ENCODE data around the gene ATF7IP2.

ATF7IP2 gene

GRCh38 chr16:10518479-10519041, 132.7 kb downstream of the ATF7IP2 start:
- DNase-seq = no peak

GRCh38 chr16:10519297-10519696, 133.4 kb downstream of the ATF7IP2 start:
- DNase-seq = no peak

DNA sequence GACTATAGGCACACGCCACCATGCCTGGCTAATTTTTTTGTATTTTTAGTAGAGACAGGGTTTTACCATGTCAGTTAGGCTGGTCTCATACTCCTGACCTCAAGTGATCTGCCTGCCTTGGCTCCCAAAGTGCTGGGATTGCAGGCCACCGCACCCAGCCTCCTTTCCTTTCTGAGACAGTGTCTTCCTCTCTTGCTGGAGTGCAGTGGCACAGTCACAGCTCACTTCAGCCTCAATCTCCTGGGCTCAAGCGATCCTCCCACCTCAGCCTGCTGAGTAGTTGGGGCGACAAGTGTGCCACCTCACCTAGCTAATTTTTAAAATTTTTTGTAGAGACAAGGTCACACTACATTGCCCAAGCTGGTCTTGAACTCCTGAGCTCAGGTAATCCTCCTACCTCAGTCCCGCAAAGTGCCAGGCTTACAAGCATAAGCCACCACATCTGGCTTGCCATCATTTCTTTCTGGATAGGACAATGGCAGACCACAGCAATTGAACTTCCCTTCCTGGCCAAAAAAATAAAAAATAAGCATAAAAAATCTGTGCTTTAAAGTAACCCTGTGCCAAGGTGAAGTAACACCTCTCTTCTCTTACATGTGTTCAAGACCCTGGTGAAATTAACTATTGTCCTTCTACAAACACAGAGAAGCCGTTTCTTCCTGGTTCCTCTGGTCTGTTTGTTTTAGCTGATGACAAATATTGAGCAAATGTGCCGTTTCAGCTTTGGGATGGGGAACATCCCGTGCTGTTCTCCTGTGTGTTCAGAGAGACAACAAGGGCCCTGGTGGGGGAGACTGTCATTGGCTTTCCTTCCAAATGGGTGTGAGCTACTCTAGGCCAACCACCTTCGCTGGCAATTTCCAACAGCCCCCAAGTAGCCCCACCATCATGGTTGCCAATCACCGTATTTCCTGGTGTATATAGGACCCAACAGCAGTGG, 134.3 kb downstream of the ATF7IP2 start:
- no peak for DNase-seq

DNA sequence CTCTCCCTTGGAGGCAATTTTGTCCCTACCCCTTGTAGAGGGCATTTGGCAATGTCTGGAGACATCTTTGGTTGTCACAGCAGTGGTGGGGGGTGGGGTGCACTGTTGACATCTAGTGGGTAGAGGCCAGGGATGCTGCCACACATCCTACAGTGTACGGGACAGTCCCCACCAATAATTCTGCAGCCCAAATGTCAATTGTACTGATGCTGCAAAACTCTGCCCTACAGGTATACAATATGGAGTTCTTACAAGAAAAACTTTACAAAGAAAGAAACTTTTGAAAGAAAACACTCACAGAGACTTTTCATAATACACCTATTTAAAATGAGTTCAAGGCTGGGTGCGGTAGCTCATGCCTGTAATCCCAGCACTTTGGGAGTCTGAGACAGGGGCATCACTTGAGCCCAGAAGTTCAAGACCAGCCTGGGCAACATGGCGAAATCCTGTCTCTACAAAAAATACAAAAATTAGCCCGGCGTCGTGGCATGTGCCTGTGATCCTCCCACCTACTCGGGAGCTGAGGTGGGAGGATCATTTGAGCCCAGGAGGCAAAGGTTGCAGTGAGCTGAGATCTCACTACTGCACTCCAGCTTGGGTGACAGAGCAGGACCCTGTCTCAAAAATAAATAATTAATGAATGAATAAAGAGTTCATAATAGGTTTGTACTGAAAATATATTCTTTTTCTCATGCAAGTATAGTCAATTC, 135.2 kb downstream of the ATF7IP2 start:
- DNase-seq = no peak

DNA sequence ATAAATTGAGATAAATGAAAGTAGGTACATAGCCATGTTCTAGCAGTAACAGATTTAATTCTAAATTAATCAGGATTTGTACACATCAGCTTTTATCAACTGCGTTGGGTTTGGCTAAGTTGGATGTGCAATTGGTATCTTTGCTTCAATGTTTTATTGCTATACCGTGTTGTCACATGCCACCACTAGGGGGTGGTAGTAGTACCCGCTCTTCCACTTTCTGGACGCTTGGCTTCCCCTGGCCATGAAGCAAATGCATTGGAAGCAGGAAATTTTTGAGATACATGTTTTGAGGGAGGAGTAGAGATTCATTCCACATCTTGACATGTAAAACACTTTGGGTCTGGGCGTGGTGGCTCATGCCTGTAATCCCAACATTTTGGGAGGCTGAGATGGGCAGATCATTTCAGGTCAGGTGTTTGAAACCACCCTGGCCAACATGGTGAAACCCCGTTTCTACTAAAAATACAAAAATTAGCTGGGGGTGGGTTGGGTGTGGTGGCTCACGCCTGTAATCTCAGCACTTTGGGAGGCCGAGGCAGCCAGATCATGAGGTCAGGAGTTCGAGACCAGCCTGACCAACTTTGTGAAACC, 135.9 kb downstream of the ATF7IP2 start:
- DNase-seq = peak; percentile 48 to 53

DNA sequence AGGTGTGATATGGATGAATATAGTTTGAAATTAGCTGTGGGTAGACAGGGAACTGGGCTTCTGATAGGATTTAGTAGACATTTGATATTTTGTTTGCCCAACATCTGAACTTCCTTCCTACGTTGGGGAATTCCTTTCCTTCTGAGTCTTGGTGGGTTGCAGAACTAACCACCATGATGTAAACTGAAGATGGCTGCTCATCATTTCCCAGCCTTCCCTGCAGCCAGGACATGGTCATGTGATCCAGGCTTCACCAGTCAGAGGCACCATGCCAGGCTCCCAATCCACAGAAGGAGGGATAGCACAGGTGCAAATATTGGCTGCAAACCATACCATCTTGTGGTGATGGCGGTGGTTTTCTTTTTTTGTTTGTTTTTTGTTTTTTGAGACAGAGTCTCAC, 137.1 kb downstream of the ATF7IP2 start:
- no peak for DNase-seq

DNA sequence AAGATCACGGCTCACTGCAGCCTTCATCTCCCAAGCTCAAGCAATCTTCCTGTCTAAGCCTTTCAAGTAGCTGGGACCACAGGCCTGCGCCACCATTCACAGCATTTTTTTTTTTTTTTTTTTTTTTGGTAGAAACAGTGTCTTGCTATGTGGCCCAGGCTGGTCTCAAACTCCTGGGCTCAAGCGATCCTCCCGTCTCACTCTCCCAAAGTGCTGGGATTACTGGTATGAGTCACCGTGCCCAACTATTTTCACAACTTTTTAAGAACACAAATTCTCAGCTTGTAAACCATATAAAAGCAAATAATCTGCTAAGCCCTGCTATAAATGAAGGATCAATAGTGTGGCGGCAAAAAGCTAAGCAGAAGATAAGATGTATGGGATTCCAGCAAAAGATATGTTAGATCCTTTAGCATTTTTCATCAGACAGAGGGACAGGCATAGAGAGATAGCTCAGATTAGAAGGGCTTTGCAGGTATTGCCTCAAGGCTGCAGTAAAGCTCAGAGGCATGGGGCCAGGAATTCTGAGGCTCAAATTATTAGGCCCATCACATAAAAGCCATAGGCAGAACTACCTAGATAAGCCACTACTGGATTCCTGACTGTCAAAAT, 139.5 kb downstream of the ATF7IP2 start:
- DNase-seq = no peak

GRCh38 chr16:10526962-10527361, 141.1 kb downstream of the ATF7IP2 start:
- DNase-seq = no peak

DNA sequence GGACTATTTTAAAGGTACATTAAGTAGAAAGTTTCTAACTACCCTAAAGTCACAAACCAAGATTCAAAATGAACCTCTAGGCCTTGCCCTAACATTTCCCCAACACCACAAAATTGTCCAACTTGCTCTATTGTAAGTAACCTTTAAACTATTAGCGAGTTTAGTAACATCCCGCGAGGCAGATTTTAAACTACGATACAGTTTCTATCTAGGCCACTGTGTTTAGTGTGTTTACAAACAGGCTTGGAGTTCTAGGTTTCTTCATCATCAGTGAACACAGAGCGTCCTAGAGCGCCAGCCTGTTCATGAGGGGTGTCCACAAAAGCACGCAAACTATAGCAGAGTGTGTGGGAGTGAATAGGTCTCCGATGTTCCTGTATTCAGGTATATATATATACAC, 142.8 kb downstream of the ATF7IP2 start:
- DNase-seq = no peak

DNA sequence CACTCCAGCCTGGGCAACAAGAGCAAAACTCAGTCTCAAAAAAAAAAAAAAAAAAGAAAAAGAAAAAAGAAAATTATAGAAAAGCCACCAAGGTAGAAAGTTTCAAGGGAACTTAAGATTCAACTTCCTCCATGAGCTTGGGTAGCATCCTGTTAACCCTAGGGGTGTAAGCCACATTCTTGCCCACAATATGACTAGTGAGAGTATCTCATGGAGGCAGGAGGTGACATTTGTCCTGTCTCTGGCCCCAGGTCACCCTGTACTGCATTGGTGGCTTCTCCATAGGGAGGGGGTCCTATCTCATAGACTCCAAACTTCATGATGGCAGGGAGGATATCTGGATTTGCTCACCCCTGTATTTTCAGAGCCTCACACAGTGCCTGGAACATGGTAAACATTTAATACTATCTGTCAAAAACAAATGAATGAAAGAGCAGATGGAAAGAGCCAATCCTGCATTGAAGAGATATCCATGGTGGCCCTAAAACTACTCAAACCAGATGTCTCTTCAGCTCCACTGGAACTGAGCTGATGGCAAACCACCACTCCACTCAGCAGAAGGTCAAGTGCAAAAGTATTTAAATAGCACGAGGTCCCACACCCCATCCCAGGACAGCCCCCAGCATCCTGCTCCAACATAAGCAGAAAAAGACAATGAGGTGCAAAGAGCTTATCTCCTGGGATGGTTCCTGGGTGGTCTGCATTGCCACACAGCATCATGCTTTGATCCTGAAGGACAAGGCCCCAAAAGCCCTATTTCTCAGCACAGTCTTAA, 144.2 kb downstream of the ATF7IP2 start:
- no peak for DNase-seq

DNA sequence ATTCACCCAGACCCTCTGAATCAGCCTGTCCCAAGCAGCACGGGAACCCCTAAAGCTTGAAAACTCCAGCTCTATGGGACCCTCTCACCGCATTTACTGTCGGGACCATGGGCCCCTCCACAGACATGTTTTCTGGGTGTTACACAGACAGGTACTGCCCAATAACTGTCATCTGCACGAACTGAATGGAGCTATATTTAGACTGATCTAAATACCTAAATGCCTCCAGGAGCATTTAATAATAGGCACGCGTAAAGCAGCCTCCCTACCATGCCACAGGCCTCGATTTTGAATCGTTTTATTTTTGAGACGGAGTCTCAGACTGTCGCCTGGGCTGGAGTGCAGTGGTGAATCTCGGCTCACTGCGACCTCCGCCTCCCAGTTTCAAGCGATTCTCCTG, 144.8 kb downstream of the ATF7IP2 start:
- DNase-seq = no peak

- no peak for DNase-seq
Observed at GRCh38 chr16:10531582-10531981, 145.7 kb downstream of the ATF7IP2 start.
